ENCODE results near the gene MAP2. TPM values are rescaled to one million over a fixed set of nuclear protein-coding genes. Genes with fewer than 3 reads are reported as not detected.

The MAP2 gene
- total and polyA plus RNA-seq, 9 donors = 5.4 to 23.9 (median 9.6) TPM

- H3K27me3 ChIP-seq = no peaks in the 10 kb centered on the region
- H3K4me1 ChIP-seq (ENCODE audit: insufficient read depth) = no peaks in the 10 kb centered on the region
- intact Hi-C loops (cut with DNase I) = no loop called here
- no peaks in the 10 kb centered on the region for H3K9me3 ChIP-seq
- no peak overlapping the region for H3K4me3 ChIP-seq
- TF ChIP-seq EP300 (IDR thresholded peaks at IDR 0.05) (no peak), POLR2A (IDR thresholded peaks at IDR 0.05) (no peak), CTCF (IDR thresholded peaks at IDR 0.05) (no peak)
- no peaks in the 10 kb centered on the region for H3K36me3 ChIP-seq
- DNase-seq = no peak
- 87 to 97% (median 92%) methylated on average over 1 of the region's 1 CpG for WGBS, 3 donors
- no peak overlapping the region for H3K27ac ChIP-seq
Observed at GRCh38 chr2:209498614-209499013, 74.8 kb downstream of the MAP2 start.

GRCh38 chr2:209499069-209499468 lies 75.2 kb downstream of the MAP2 start:
- Histone ChIP-seq H3K4me1 (ENCODE audit: insufficient read depth) (no peaks in the 10 kb centered on the region), H3K27me3 (no peaks in the 10 kb centered on the region), H3K36me3 (no peaks in the 10 kb centered on the region), H3K27ac (no peak overlapping the region), H3K4me3 (no peak overlapping the region), H3K9me3 (no peaks in the 10 kb centered on the region)
- DNase-seq = no peak
- TF ChIP-seq POLR2A (IDR thresholded peaks at IDR 0.05) (no peak), EP300 (IDR thresholded peaks at IDR 0.05) (no peak), CTCF (IDR thresholded peaks at IDR 0.05) (no peak)
- intact Hi-C loops (cut with DNase I) = no loop called here

GRCh38 chr2:209501579-209501978 lies 77.7 kb downstream of the MAP2 start:
- H3K27ac ChIP-seq = no peak overlapping the region
- TF ChIP-seq EP300 (IDR thresholded peaks at IDR 0.05) (no peak), CTCF (IDR thresholded peaks at IDR 0.05) (no peak), POLR2A (IDR thresholded peaks at IDR 0.05) (no peak)
- no peaks in the 10 kb centered on the region for H3K36me3 ChIP-seq
- WGBS, 3 donors = 28 to 54% (median 38%) methylated on average over 2 of the region's 2 CpGs
- H3K4me3 ChIP-seq = no peak overlapping the region
- peaks cover 3% of the 10 kb centered on the region for H3K4me1 ChIP-seq (ENCODE audit: insufficient read depth)
- H3K9me3 ChIP-seq = no peaks in the 10 kb centered on the region
- DNase-seq = no peak
- no peaks in the 10 kb centered on the region for H3K27me3 ChIP-seq
- intact Hi-C loops (cut with DNase I) = no loop called here

- no peaks in the 10 kb centered on the region for H3K9me3 ChIP-seq
- intact Hi-C loops (cut with DNase I) = no loop called here
Observed at GRCh38 chr2:209505410-209505809, 81.6 kb downstream of the MAP2 start.

More at GRCh38 chr2:209505410-209505809, 81.6 kb downstream of the MAP2 start:
- H3K4me3 ChIP-seq = no peak overlapping the region
- H3K36me3 ChIP-seq = no peaks in the 10 kb centered on the region
- no peaks in the 10 kb centered on the region for H3K27me3 ChIP-seq
- TF ChIP-seq CTCF (IDR thresholded peaks at IDR 0.05) = no peak
- TF ChIP-seq EP300 (IDR thresholded peaks at IDR 0.05) = no peak
- TF ChIP-seq POLR2A (IDR thresholded peaks at IDR 0.05) = no peak
- peaks cover 3% of the 10 kb centered on the region for H3K4me1 ChIP-seq (ENCODE audit: insufficient read depth)
- no peak overlapping the region for H3K27ac ChIP-seq
- DNase-seq = no peak
- 18 to 42% (median 39%) methylated on average over 2 of the region's 2 CpGs for WGBS, 3 donors

All from ovary (tissue), 9 donors.